ENCODE data around the gene LMNB1. TPM values are rescaled to one million over a fixed set of nuclear protein-coding genes. Genes with fewer than 3 reads are reported as not detected.

Gene LMNB1
- total and polyA plus RNA-seq, 2 experiments from 2014 or later: 17.9 to 186 TPM

DNA sequence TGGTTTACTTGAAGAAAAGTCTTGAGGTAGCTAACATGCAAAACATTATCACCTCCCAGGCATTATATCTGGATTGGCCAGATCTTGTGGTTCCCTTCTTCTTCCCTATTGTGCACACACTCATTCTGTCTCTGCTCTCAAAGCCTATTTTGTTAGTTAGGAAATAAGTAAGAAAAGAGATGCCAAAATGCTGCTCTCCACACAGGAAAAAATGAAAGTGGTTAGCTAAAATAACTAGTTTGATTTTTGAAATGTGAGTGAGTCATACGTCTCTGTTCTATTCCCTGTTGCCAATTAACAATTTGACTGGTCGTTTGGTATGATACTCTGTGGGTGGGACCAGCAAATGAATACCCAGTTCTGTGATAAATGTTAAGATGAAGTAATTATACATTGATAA is 28.1 kb downstream of the LMNB1 start:
- Histone ChIP-seq H3K36me3 (peaks cover 15% of the 10 kb centered on the region), H3K27ac (no peak overlapping the region), H3K9me3 (ENCODE audit: low read depth) (no peaks in the 10 kb centered on the region), H3K27me3 (no peaks in the 10 kb centered on the region), H3K4me1 (ENCODE audit: low read depth) (no peaks in the 10 kb centered on the region), H3K4me3 (no peak overlapping the region)
- TF ChIP-seq, protein P1, sequence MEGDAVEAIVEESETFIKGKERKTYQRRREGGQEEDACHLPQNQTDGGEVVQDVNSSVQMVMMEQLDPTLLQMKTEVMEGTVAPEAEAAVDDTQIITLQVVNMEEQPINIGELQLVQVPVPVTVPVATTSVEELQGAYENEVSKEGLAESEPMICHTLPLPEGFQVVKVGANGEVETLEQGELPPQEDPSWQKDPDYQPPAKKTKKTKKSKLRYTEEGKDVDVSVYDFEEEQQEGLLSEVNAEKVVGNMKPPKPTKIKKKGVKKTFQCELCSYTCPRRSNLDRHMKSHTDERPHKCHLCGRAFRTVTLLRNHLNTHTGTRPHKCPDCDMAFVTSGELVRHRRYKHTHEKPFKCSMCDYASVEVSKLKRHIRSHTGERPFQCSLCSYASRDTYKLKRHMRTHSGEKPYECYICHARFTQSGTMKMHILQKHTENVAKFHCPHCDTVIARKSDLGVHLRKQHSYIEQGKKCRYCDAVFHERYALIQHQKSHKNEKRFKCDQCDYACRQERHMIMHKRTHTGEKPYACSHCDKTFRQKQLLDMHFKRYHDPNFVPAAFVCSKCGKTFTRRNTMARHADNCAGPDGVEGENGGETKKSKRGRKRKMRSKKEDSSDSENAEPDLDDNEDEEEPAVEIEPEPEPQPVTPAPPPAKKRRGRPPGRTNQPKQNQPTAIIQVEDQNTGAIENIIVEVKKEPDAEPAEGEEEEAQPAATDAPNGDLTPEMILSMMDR (IDR thresholded peaks at IDR 0.05; ENCODE audit: low read depth, low read length): no peak
- DNase-seq (ENCODE audit: low read depth in 1 of 2, low spot score in 1 of 2): peak in 1 of 2 donors; percentile 65

DNA sequence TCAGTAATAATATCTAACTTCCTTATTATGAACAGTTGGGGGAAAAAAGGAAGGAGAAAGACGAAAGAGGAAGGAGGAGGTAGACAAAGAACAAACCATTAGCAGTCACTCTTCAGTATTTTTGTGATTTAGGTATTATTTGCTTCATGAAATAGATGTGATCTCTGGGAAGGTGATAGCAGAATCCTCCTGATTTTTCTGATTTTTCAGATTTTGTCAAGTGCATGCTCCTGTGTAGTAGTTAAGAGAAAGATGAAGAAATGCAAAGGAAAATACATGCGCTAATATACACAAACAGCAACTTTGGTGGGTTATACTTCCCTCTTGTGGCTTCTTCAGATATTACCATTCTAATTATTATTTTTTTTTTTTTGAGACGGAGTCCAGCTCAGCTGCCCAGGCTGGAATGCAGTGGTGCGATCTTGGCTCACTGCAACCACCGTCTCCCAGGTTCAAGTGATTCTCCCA is 31.6 kb downstream of the LMNB1 start:
- TF ChIP-seq, protein P1 (IDR thresholded peaks at IDR 0.05; ENCODE audit: low read depth, low read length): peak; percentile 44
- peak; percentile 47 to 67 for DNase-seq (ENCODE audit: low read depth in 1 of 2, low spot score in 1 of 2)
- H3K4me1 ChIP-seq (ENCODE audit: low read depth): peaks cover 15% of the 10 kb centered on the region
- no peaks in the 10 kb centered on the region for H3K27me3 ChIP-seq
- no peak overlapping the region for H3K27ac ChIP-seq
- no peak overlapping the region for H3K4me3 ChIP-seq
- no peaks in the 10 kb centered on the region for H3K9me3 ChIP-seq (ENCODE audit: low read depth)
- peaks cover 21% of the 10 kb centered on the region for H3K36me3 ChIP-seq

DNA sequence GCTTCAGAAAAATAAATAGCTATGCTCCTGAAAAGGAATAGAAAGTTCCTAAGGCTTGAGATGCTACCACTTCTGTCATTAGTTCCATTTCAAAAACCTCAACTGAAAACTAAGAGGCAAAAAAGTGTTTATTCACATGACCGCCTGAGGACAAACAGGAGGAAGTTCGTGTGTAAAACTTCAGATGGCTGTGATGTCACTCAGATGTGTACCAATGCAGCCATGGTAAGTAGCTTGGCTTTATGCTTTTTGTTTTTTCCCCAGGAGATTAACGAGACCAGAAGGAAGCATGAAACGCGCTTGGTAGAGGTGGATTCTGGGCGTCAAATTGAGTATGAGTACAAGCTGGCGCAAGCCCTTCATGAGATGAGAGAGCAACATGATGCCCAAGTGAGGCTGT is 33.0 kb downstream of the LMNB1 start:
- Histone ChIP-seq H3K4me1 (ENCODE audit: low read depth) (peaks cover 15% of the 10 kb centered on the region), H3K9me3 (ENCODE audit: low read depth) (no peaks in the 10 kb centered on the region), H3K4me3 (no peak overlapping the region), H3K36me3 (peaks cover 28% of the 10 kb centered on the region), H3K27ac (no peak overlapping the region), H3K27me3 (no peaks in the 10 kb centered on the region)
- no peak for DNase-seq (ENCODE audit: low read depth in 1 of 2, low spot score in 1 of 2)
- TF ChIP-seq, protein P1 (IDR thresholded peaks at IDR 0.05; ENCODE audit: low read depth, low read length): no peak

DNA sequence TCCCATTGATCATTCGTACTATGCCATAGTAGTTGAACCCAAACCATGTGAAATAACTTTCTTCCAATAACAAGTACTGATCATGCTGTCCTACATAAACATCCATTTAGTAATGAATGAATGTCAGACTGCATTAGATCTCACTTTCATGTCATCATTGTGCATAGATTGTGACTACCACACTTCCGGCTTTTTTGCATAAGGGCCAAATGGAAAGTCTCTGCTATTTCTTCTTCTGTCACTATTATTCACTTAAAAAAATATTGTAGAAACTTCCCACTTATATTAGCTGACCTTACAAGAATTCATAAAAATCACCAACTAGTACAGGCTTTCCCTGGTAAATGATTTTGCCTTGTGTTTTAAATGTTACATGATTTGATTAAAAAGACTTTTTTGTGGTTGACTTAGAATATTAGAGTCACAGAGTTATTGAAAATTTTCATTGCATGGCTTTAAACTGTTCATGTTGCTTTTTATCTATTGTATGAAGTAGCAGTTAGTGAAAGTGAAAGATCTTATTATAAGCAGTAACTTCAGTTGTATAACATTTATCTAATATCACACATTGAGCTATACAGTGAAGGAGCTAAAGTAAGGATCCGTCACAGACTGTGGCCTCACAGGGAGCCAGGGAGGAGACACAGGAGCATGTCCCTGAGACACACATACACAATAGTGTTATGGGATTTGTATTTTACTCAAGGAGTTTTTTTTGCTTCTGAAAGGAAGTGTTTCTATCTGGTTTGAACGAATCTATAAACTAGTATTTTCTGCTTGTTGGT is 33.9 kb downstream of the LMNB1 start:
- Histone ChIP-seq H3K4me3 (no peak overlapping the region), H3K36me3 (peaks cover 24% of the 10 kb centered on the region), H3K9me3 (ENCODE audit: low read depth) (no peaks in the 10 kb centered on the region), H3K4me1 (ENCODE audit: low read depth) (peaks cover 15% of the 10 kb centered on the region), H3K27ac (peak overlapping the region; percentile 69), H3K27me3 (no peaks in the 10 kb centered on the region)
- TF ChIP-seq, protein P1 (IDR thresholded peaks at IDR 0.05; ENCODE audit: low read depth, low read length): no peak
- DNase-seq (ENCODE audit: low read depth in 1 of 2, low spot score in 1 of 2): peak in 1 of 2 donors; percentile 11

DNA sequence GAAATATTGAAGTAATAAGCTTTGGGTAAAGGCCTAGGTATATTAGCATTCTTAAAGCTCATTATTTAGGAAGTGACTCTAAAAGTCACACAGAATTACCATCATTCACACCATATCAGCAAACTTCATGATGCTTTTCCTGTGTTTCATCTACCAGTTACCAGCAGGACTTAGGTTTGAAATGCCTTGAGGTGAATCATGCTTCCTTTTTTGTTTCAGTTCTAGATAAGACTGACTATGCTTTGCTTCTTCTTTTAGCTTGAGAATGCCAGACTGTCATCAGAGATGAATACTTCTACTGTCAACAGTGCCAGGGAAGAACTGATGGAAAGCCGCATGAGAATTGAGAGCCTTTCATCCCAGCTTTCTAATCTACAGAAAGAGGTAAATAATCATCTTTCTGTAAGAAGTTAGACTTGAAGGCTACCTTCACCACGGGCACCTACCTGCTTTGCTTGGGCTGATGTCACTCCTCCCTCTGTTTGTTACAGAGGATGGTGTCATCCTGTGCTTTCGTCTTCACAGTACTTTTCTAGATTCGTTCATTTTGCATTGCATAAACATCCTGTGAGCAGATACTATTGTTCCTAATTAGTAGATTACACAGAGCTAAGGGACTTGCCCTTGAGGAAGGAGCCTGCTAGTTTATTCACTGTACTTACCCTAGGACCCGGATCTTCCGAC is 34.7 kb downstream of the LMNB1 start:
- Histone ChIP-seq H3K27ac (peak overlapping the region; percentile 69), H3K36me3 (peaks cover 22% of the 10 kb centered on the region)

More for the DNA sequence above, 34.7 kb downstream of the LMNB1 start:
- DNase-seq (ENCODE audit: low read depth in 1 of 2, low spot score in 1 of 2): peak in 1 of 2 donors; percentile 82
- H3K4me1 ChIP-seq (ENCODE audit: low read depth): peaks cover 15% of the 10 kb centered on the region
- TF ChIP-seq, protein P1 (IDR thresholded peaks at IDR 0.05; ENCODE audit: low read depth, low read length): no peak
- H3K4me3 ChIP-seq: no peak overlapping the region
- H3K27me3 ChIP-seq: no peaks in the 10 kb centered on the region
- no peaks in the 10 kb centered on the region for H3K9me3 ChIP-seq (ENCODE audit: low read depth)

Measured in cardiac muscle cell (in vitro differentiated cells and primary cell).